GM12878 (cell line): ENCODE data around the gene RAB9B. TPM values are rescaled to one million over a fixed set of nuclear protein-coding genes. Genes with fewer than 3 reads are reported as not detected.

Experiments used
- ATAC-seq: fragments of 200-7000 bp; cut with Tn5 transposase; 3 replicates; pipeline ENCODE4 v1.9.1; 2020; ENCODE audit warnings: mild to moderate bottlenecking, moderate library complexity
- BruUV-seq: library from RNA; stranded (reverse); fragments of 400-500 nt; replicated peaks from 2 replicates; lab custom pipeline; 2021; lab: Mats Ljungman, UMichigan
- CTCF ChIA-PET: fragments of 300-600 bp; sonication (Branson Sonifier 250); formaldehyde crosslinking; extraction: SDS; loops from one replicate; lab custom pipeline; 2021; ENCODE audit warnings: inconsistent platforms; lab: Yijun Ruan, JAX
- POLR2A ChIA-PET: fragments of 350-600 bp; formaldehyde crosslinking; extraction: SDS; loops from one replicate; lab custom pipeline; 2021; ENCODE audit warnings: inconsistent platforms; lab: Charles Lee
- RAD21 ChIA-PET: fragments of 300-600 bp; sonication (Branson Sonifier 250); formaldehyde crosslinking; loops from one replicate; lab custom pipeline; 2023; ENCODE audit warnings: antibody characterized with exemption; ENCODE audit not compliant: unreplicated experiment; lab: Charles Lee
- SMC1A ChIA-PET: fragments of 300-600 bp; sonication (Branson Sonifier 250); formaldehyde crosslinking; loops from one replicate; lab custom pipeline; 2023; ENCODE audit not compliant: unreplicated experiment, uncharacterized antibody; lab: Charles Lee
- DNase-seq: peaks from one replicate; pipeline ENCODE4 v3.0.0-alpha.2; 2011; ENCODE audit warnings: low read depth, low spot score
- FAIRE-seq: peaks from 3 replicates; lab custom pipeline; 2011; peaks lifted over from hg19 to GRCh38; lab: Jason Lieb, UNC
- H2AFZ ChIP-seq: 2 replicates; pipeline ENCODE4 v1.6.0; 2011; ENCODE audit warnings: low read depth, low read length, control low read depth; ENCODE audit not compliant: control insufficient read depth
- H3K27ac ChIP-seq: 2 replicates; pipeline ENCODE4 v1.5.1; 2011; ENCODE audit warnings: control low read depth; ENCODE audit not compliant: control insufficient read depth, insufficient read depth
- H3K27me3 ChIP-seq, 2 experiments: replicated peaks in 1 of 2; 2 replicates each; pipeline versions ENCODE4 v1.6.0 to v1.6.1; 2011; ENCODE audit warnings: low read length in 1 of 2; ENCODE audit not compliant: control insufficient read depth in 2 of 2, insufficient read depth in 2 of 2
- H3K36me3 ChIP-seq, 2 experiments: 2 replicates each; pipeline ENCODE4 v1.5.1; 2011; ENCODE audit warnings: low read length in 1 of 2; ENCODE audit not compliant: control insufficient read depth in 2 of 2, insufficient read depth in 2 of 2
- H3K4me1 ChIP-seq: 2 replicates; pipeline ENCODE4 v1.6.1; 2011; ENCODE audit warnings: mild to moderate bottlenecking, low read length, moderate library complexity, mixed read lengths; ENCODE audit not compliant: control insufficient read depth, insufficient read depth
- H3K4me2 ChIP-seq: 2 replicates; pipeline ENCODE4 v1.6.0; 2011; ENCODE audit warnings: control low read depth; ENCODE audit not compliant: control insufficient read depth, insufficient read depth
- H3K4me3 ChIP-seq: fragments of 200-600 bp; sonication (generic); 2 replicates; pipeline ENCODE4 v1.5.1; 2016
- H3K79me2 ChIP-seq: 2 replicates; pipeline ENCODE4 v1.6.0; 2011; ENCODE audit warnings: low read length; ENCODE audit not compliant: control insufficient read depth, insufficient read depth
- H3K9ac ChIP-seq: 2 replicates; pipeline ENCODE4 v1.8.0; 2011; ENCODE audit warnings: low read length, control low read depth, mixed read lengths; ENCODE audit not compliant: control insufficient read depth, insufficient read depth
- H3K9me3 ChIP-seq: replicated peaks from 3 replicates; pipeline ENCODE4 v1.5.1; 2011; ENCODE audit warnings: mild to moderate bottlenecking, low read length; ENCODE audit not compliant: control insufficient read depth, insufficient read depth
- H4K20me1 ChIP-seq: 2 replicates; pipeline ENCODE4 v1.6.0; 2011; ENCODE audit not compliant: control insufficient read depth, insufficient read depth
- BACH1 ChIP-seq: fragments of 450-650 bp; IDR thresholded peaks from 2 replicates; pipeline ENCODE4 v1.6.1; 2017; ENCODE audit warnings: mild to moderate bottlenecking, borderline replicate concordance
- BCL11A ChIP-seq: IDR thresholded peaks from 2 replicates; pipeline ENCODE4 v1.6.1; 2011; ENCODE audit warnings: low read depth, low read length
- BHLHE40 ChIP-seq, 2 experiments: fragments of 450-650 bp in 1 of 2; IDR thresholded peaks; 2 replicates each; pipeline ENCODE4 v1.6.1; 2011 to 2017; ENCODE audit warnings: low read depth in 2 of 2, borderline replicate concordance in 1 of 2, improper control_type of control experiment in 1 of 2, low read length in 1 of 2, mild to moderate bottlenecking in 1 of 2
- EED ChIP-seq: sonication (generic); IDR thresholded peaks from 2 replicates; pipeline ENCODE4 v1.6.1; 2016; ENCODE audit warnings: antibody characterized with exemption, low read depth
- GABPA ChIP-seq: IDR thresholded peaks from 2 replicates; pipeline ENCODE4 v1.6.1; 2014; ENCODE audit warnings: antibody characterized with exemption, low read depth, mild to moderate bottlenecking, inconsistent platforms
- GATAD2B ChIP-seq: fragments of 450-650 bp; conservative IDR thresholded peaks from 2 replicates; pipeline ENCODE4 v1.6.1; 2017; ENCODE audit warnings: low read depth, mild to moderate bottlenecking, moderate library complexity
- IRF5 ChIP-seq: fragments of 450-650 bp; IDR thresholded peaks from 2 replicates; pipeline ENCODE4 v1.6.1; 2017; ENCODE audit warnings: borderline replicate concordance
- JUNB ChIP-seq: IDR thresholded peaks from 2 replicates; pipeline ENCODE4 v1.6.1; 2016; ENCODE audit warnings: antibody characterized with exemption, mild to moderate bottlenecking
- LARP7 ChIP-seq: fragments of 450-650 bp; IDR thresholded peaks from 2 replicates; pipeline ENCODE4 v1.6.1; 2017; ENCODE audit warnings: mild to moderate bottlenecking
- NBN ChIP-seq: fragments of 450-650 bp; IDR thresholded peaks from 2 replicates; pipeline ENCODE4 v1.6.1; 2016
- NFYB ChIP-seq: IDR thresholded peaks from 2 replicates; pipeline ENCODE4 v1.6.1; 2011; ENCODE audit warnings: low read depth, mild to moderate bottlenecking, low read length, improper control_type of control experiment, moderate library complexity; ENCODE audit not compliant: insufficient read depth
- PAX5 ChIP-seq: IDR thresholded peaks from 2 replicates; pipeline ENCODE4 v1.6.1; 2011; ENCODE audit warnings: low read depth, low read length, borderline replicate concordance
- PML ChIP-seq: IDR thresholded peaks from 2 replicates; pipeline ENCODE4 v1.6.1; 2012; ENCODE audit warnings: low read length, inconsistent platforms
- PRDM15 ChIP-seq: fragments of 450-650 bp; formaldehyde crosslinking; IDR thresholded peaks from 2 replicates; pipeline ENCODE4 v1.4.0; 2020; ENCODE audit warnings: mild to moderate bottlenecking, moderate library complexity
- SIN3A ChIP-seq: IDR thresholded peaks from 2 replicates; pipeline ENCODE4 v1.6.1; 2012; ENCODE audit warnings: low read depth, low read length, improper control_type of control experiment
- SMAD5 ChIP-seq: IDR thresholded peaks from 2 replicates; pipeline ENCODE4 v1.6.1; 2016; ENCODE audit warnings: antibody characterized with exemption, low read depth
- SMC3 ChIP-seq: IDR thresholded peaks from 2 replicates; pipeline ENCODE4 v1.6.1; 2011; ENCODE audit warnings: low read length, improper control_type of control experiment, borderline replicate concordance
- WRNIP1 ChIP-seq: IDR thresholded peaks from 2 replicates; pipeline ENCODE4 v1.6.1; 2011; ENCODE audit warnings: low read depth, low read length, improper control_type of control experiment, borderline replicate concordance
- ZNF217 ChIP-seq: fragments of 450-650 bp; IDR thresholded peaks from 2 replicates; pipeline ENCODE4 v1.6.1; 2017; ENCODE audit warnings: antibody characterized with exemption, mild to moderate bottlenecking
- ZNF384 ChIP-seq: IDR thresholded peaks from 2 replicates; pipeline ENCODE4 v1.6.1; 2012; ENCODE audit warnings: low read depth, mild to moderate bottlenecking, low read length, improper control_type of control experiment, borderline replicate concordance
- WGBS: methylation state at CpG from one replicate; pipeline ENCODE4 v1.1.6; 2016; ENCODE audit warnings: low lambda C conversion rate; ENCODE audit not compliant: insufficient replicate concordance, insufficient coverage; ENCODE audit errors: missing lambda C conversion rate; 5-methylcytosine and 5-hydroxymethylcytosine counted together
- in situ Hi-C: fragments of 300-500 bp; cut with MboI; formaldehyde crosslinking; loops from 9 replicates; pipeline ENCODE4 v1.14.3; 2018; ENCODE audit warnings: mixed read lengths
- intact Hi-C: fragments of 100-400 bp; cut with micrococcal nuclease; formaldehyde crosslinking; loops from one replicate; pipeline ENCODE4 v1.14.2; 2022; ENCODE audit not compliant: unreplicated experiment
- polyA plus RNA-seq, 11 experiments: library from polyadenylated mRNA; depleted of rRNA in 4 of 11; unstranded in 6 of 11; stranded (reverse) in 5 of 11; fragments of >200 nt; fragmentation: Nextera tagmentation in 4 of 11; fragmentation: Illumina TruSeq in 1 of 11; extraction: Ambion mirVana in 4 of 11; extraction: Trizol in 1 of 11; gene quantifications; 1 replicate in 1 of 11; 2 replicates in 10 of 11; pipeline versions ENCODE4 v1.2.1 to v1.2.3, GENCODE V29; 2011 to 2016; ENCODE audit warnings: inconsistent platforms in 2 of 11, missing spikeins in 2 of 11, low read depth in 1 of 11
- total RNA-seq, 4 experiments: library from RNA; depleted of rRNA in 3 of 4; stranded (reverse); fragments of >200 nt in 3 of 4; fragmentation: Illumina TruSeq in 1 of 4; extraction: Trizol in 1 of 4; gene quantifications; 2 replicates each; pipeline versions ENCODE4 v1.2.1 to v1.2.3, GENCODE V29; 2013 to 2021

The RAB9B gene
- total and polyA plus RNA-seq, 10 of the 15 experiments (the other 5 are each of a cell fraction or from before 2014, with no cell fraction given), result 0.05 to 0.30 (median 0.19) TPM

DNA sequence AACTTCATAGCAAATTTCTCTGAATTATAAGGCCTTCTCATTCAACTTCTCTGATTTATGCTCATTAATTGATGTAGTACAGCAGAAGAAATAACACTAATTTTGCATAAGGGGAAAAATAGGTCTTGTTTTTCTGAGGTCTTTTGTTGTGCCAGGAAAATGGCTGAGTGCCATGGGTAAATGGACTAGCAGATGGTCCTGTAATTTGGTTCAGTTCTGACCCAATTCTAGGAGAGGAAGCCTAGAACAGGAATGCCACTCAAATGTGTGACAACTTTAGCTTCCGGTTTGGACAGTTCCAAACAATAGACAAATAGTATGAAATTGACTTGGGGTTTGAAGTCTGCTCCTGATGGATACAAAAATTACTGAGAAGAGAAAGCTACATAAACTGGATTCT, 6.2 kb downstream of the RAB9B start:
- intact Hi-C loops (no loop called here), in situ Hi-C loops (no loop called here)
- Histone ChIP-seq H3K36me3 (no peaks in the 10 kb centered on the region), H2AFZ (no peak overlapping the region), H3K4me2 (no peak overlapping the region), H3K4me1 (no peaks in the 10 kb centered on the region), H3K4me3 (no peak overlapping the region), H3K27ac (no peak overlapping the region), H3K79me2 (no peaks in the 10 kb centered on the region), H3K27me3 (no peaks in the 10 kb centered on the region), H3K9me3 (no peaks in the 10 kb centered on the region), H3K9ac (no peak overlapping the region), H4K20me1 (no peaks in the 10 kb centered on the region)
- no peak for TF ChIP-seq PML
- TF ChIP-seq NFYB, result no peak
- no peak for TF ChIP-seq IRF5
- no peak for TF ChIP-seq GABPA
- no peak for TF ChIP-seq PAX5
- TF ChIP-seq WRNIP1, result no peak
- no peak for TF ChIP-seq SMC3
- TF ChIP-seq ZNF217, result no peak
- no peak for TF ChIP-seq SMAD5
- no peak for TF ChIP-seq LARP7
- TF ChIP-seq SIN3A, result no peak
- TF ChIP-seq EED, result no peak
- TF ChIP-seq NBN, result no peak
- no peak for TF ChIP-seq BACH1
- TF ChIP-seq ZNF384, result no peak
- TF ChIP-seq PRDM15 (CRISPR knock-in tag), result no peak
- TF ChIP-seq JUNB, result no peak
- TF ChIP-seq GATAD2B, result no peak
- no peak for TF ChIP-seq BCL11A
- no peak for TF ChIP-seq BHLHE40 (IDR thresholded peaks at IDR 0.05; ENCODE audit: borderline replicate concordance in 1 of 2, low read depth in 2 of 2, low read length in 1 of 2)
- ChIA-PET SMC1A (interaction anchor here (0.7 kb wide), 1 partner anchor 8 kb away, joined by 3 read pairs; no protein-coding TSS in a partner anchor), RAD21 (no interaction called here), POLR2A (no interaction called here), CTCF (interaction anchor here (0.9 kb wide), 2 partner anchors 20 to 293 kb away, joined by 3 read pairs; no protein-coding TSS in a partner anchor)
- WGBS, result 100% methylated on average over 1 of the region's 1 CpG
- DNase-seq, result no peak
- FAIRE-seq, result no peak
- no TSS peak for BruUV-seq
- no peak for ATAC-seq
